ENCODE data around the gene FYCO1. TPM values are rescaled to one million over a fixed set of nuclear protein-coding genes. Genes with fewer than 3 reads are reported as not detected.

The FYCO1 gene
- total and polyA plus RNA-seq, 12 donors, result 8.8 to 216 (median 143) TPM

- intact Hi-C loops (cut with DNase I), result no loop called here
- WGBS, 2 donors, result 85 to 89% methylated on average over 6 of the region's 6 CpGs
- peak overlapping the region in 1 of 10 donors; percentile 70 for H3K27ac ChIP-seq
- peak in 3 of 8 donors; percentile 43 to 64 (median 46) for ATAC-seq
- DNase-seq, result no peak
- no peak for TF ChIP-seq CTCF (IDR thresholded peaks at IDR 0.05)
- no peaks in the 10 kb centered on the region for H3K9me3 ChIP-seq
- H3K4me1 ChIP-seq, result peaks cover 0 to 49% (median 12%) of the 10 kb centered on the region in 9 donors
- no peak overlapping the region for H3K4me3 ChIP-seq
- H3K36me3 ChIP-seq, result peaks cover 0 to 100% (median 61%) of the 10 kb centered on the region in 9 donors
- no peaks in the 10 kb centered on the region for H3K27me3 ChIP-seq
Observed at GRCh38 chr3:45972534-45973402, 22.9 kb downstream of the FYCO1 start.

- no peak for ATAC-seq
- H3K36me3 ChIP-seq, result peaks cover 0 to 100% (median 74%) of the 10 kb centered on the region in 9 donors
- intact Hi-C loops (cut with DNase I), result no loop called here
Observed at GRCh38 chr3:45969953-45970352, 25.7 kb downstream of the FYCO1 start.

GRCh38 chr3:45969116-45969515 lies 26.5 kb downstream of the FYCO1 start:
- intact Hi-C loops (cut with DNase I), result no loop called here
- Histone ChIP-seq H3K27me3 (no peaks in the 10 kb centered on the region), H3K9me3 (no peaks in the 10 kb centered on the region), H3K27ac (no peak overlapping the region), H3K4me1 (peaks cover 15 to 69% (median 37%) of the 10 kb centered on the region in 9 donors), H3K36me3 (peaks cover 0 to 100% (median 74%) of the 10 kb centered on the region in 9 donors), H3K4me3 (no peak overlapping the region)
- no peak for TF ChIP-seq CTCF (IDR thresholded peaks at IDR 0.05)
- WGBS, 2 donors, result 87 to 88% methylated on average over 3 of the region's 3 CpGs
- DNase-seq (no peak), ATAC-seq (no peak)

More at GRCh38 chr3:45969953-45970352, 25.7 kb downstream of the FYCO1 start:
- 94 to 96% methylated on average over 3 of the region's 3 CpGs for WGBS, 2 donors
- H3K27ac ChIP-seq, result no peak overlapping the region
- H3K9me3 ChIP-seq, result no peaks in the 10 kb centered on the region
- no peak for TF ChIP-seq CTCF (IDR thresholded peaks at IDR 0.05)
- DNase-seq, result no peak
- no peaks in the 10 kb centered on the region for H3K27me3 ChIP-seq
- no peak overlapping the region for H3K4me3 ChIP-seq
- peaks cover 15 to 61% (median 37%) of the 10 kb centered on the region in 9 donors for H3K4me1 ChIP-seq

- Histone ChIP-seq H3K27me3 (no peaks in the 10 kb centered on the region), H3K4me1 (peaks cover 15 to 73% (median 37%) of the 10 kb centered on the region in 9 donors), H3K36me3 (peaks cover 0 to 100% (median 78%) of the 10 kb centered on the region in 9 donors), H3K9me3 (no peaks in the 10 kb centered on the region), H3K4me3 (no peak overlapping the region), H3K27ac (no peak overlapping the region)
- DNase-seq, result no peak
- intact Hi-C loops (cut with DNase I), result no loop called here
- WGBS, 2 donors, result 47 to 57% methylated on average over 2 of the region's 2 CpGs
- peak in 4 of 8 donors; percentile 36 to 64 (median 44) for ATAC-seq
- no peak for TF ChIP-seq CTCF (IDR thresholded peaks at IDR 0.05)
Observed at GRCh38 chr3:45968706-45969105, 26.9 kb downstream of the FYCO1 start.
